Uterus (tissue), 2 donors: ENCODE results near the gene FOXC1.

Source experiments
- POLR2A ChIP-seq, 2 donors: fragments of 450-650 bp; IDR thresholded peaks; one replicate each; pipeline ENCODE4 v1.6.1; 2016; ENCODE audit warnings: antibody characterized with exemption in 2 of 2, mild to moderate bottlenecking in 1 of 2, moderate library complexity in 1 of 2
- TF ChIP-seq, protein P1 (sequence below), 4 experiments: fragments of 200-600 bp in 2 of 4; fragments of 450-650 bp in 2 of 4; sonication (generic) in 2 of 4; IDR thresholded peaks; one replicate each; pipeline ENCODE4 v1.5.1; 2016 to 2019; ENCODE audit warnings: antibody characterized with exemption in 4 of 4, mild to moderate bottlenecking in 2 of 4, moderate library complexity in 1 of 4

DNA sequence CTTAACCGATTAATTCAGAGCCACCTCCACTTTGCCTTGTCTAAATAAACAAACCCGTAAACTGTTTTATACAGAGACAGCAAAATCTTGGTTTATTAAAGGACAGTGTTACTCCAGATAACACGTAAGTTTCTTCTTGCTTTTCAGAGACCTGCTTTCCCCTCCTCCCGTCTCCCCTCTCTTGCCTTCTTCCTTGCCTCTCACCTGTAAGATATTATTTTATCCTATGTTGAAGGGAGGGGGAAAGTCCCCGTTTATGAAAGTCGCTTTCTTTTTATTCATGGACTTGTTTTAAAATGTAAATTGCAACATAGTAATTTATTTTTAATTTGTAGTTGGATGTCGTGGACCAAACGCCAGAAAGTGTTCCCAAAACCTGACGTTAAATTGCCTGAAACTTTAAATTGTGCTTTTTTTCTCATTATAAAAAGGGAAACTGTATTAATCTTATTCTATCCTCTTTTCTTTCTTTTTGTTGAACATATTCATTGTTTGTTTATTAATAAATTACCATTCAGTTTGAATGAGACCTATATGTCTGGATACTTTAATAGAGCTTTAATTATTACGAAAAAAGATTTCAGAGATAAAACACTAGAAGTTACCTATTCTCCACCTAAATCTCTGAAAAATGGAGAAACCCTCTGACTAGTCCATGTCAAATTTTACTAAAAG, 2.7 kb downstream of the FOXC1 start:
- TF ChIP-seq, protein P1, sequence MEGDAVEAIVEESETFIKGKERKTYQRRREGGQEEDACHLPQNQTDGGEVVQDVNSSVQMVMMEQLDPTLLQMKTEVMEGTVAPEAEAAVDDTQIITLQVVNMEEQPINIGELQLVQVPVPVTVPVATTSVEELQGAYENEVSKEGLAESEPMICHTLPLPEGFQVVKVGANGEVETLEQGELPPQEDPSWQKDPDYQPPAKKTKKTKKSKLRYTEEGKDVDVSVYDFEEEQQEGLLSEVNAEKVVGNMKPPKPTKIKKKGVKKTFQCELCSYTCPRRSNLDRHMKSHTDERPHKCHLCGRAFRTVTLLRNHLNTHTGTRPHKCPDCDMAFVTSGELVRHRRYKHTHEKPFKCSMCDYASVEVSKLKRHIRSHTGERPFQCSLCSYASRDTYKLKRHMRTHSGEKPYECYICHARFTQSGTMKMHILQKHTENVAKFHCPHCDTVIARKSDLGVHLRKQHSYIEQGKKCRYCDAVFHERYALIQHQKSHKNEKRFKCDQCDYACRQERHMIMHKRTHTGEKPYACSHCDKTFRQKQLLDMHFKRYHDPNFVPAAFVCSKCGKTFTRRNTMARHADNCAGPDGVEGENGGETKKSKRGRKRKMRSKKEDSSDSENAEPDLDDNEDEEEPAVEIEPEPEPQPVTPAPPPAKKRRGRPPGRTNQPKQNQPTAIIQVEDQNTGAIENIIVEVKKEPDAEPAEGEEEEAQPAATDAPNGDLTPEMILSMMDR (IDR thresholded peaks at IDR 0.05): no peak
- no peak for TF ChIP-seq POLR2A (IDR thresholded peaks at IDR 0.05)
